ENCODE measurements around the gene PLOD1. TPM values are rescaled to one million over a fixed set of nuclear protein-coding genes. Genes with fewer than 3 reads are reported as not detected.

The PLOD1 gene
- total and polyA plus RNA-seq, 2 of the 13 experiments (the other 11 are each of a cell fraction or from before 2014, with no cell fraction given): 70.1 to 318 TPM

DNA sequence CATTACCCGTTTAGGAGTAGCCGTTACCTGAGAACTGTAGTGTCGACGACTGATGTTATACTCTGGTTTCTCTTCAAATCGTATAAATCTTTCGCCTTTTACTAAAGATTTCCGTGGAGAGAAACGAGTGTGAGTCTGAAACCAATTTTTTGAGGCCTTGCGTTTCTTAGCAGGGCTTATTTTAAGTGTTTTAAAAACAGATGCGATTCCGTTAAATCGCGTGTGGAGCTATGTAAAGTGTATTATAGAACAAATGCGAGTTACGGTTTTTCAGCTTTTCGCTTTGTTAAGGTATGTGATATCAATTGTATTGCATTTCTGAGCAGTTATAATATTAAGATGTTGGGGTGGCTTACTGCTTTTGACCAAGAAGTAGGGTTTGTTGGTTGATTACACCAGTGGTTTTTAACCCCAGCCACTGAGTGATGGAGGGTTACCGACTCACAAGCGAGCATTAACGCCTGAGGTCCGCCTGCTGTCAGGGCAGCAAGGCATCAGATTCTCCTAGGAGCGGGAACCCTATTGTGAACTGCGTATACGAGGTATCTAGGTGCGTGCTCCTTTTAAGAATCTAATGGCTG, 26.3 kb upstream of the PLOD1 start (continued):
- TF ChIP-seq KAT2B (IDR thresholded peaks at IDR 0.05; ENCODE audit: borderline replicate concordance, low read depth, low read length) (no peak), ZNF788 (CRISPR knock-in tag; IDR thresholded peaks at IDR 0.05; ENCODE audit: borderline replicate concordance) (no peak), ELF3 (CRISPR knock-in tag; IDR thresholded peaks at IDR 0.05) (peak; percentile 63; the same call in 1 of the 2 replicates), GATAD2A (CRISPR knock-in tag; IDR thresholded peaks at IDR 0.05) (peak; percentile 76), JUND (CRISPR knock-in tag; IDR thresholded peaks at IDR 0.05) (peak; percentile 10; the same call in 1 of the 2 replicates), ZNF782 (CRISPR knock-in tag; IDR thresholded peaks at IDR 0.05; ENCODE audit: borderline replicate concordance) (no peak), SKI (IDR thresholded peaks at IDR 0.05; ENCODE audit: partially characterized antibody) (no peak), ZNF143 (CRISPR knock-in tag; IDR thresholded peaks at IDR 0.05) (peak; percentile 61), ZNF557 (CRISPR knock-in tag; IDR thresholded peaks at IDR 0.05) (no peak), ZNF382 (CRISPR knock-in tag; IDR thresholded peaks at IDR 0.05; ENCODE audit: borderline replicate concordance) (no peak), TP53 (CRISPR knock-in tag; conservative IDR thresholded peaks at IDR 0.05) (peak; percentile 78), U2AF2 (IDR thresholded peaks at IDR 0.05; ENCODE audit: low read depth, low read length) (no peak), SMAD1 (CRISPR knock-in tag; IDR thresholded peaks at IDR 0.05; ENCODE audit: borderline replicate concordance, low read depth) (no peak), ZNF33B (CRISPR knock-in tag; IDR thresholded peaks at IDR 0.05) (no peak), ADNP (CRISPR knock-in tag; IDR thresholded peaks at IDR 0.05) (no peak), ZNF720 (CRISPR knock-in tag; IDR thresholded peaks at IDR 0.05) (0 out of 2 replicates have a peak, but pooled peaks have one; percentile 71), SNRNP70 (IDR thresholded peaks at IDR 0.05; ENCODE audit: low read depth, low read length) (no peak)
- TF ChIP-seq, protein P1, sequence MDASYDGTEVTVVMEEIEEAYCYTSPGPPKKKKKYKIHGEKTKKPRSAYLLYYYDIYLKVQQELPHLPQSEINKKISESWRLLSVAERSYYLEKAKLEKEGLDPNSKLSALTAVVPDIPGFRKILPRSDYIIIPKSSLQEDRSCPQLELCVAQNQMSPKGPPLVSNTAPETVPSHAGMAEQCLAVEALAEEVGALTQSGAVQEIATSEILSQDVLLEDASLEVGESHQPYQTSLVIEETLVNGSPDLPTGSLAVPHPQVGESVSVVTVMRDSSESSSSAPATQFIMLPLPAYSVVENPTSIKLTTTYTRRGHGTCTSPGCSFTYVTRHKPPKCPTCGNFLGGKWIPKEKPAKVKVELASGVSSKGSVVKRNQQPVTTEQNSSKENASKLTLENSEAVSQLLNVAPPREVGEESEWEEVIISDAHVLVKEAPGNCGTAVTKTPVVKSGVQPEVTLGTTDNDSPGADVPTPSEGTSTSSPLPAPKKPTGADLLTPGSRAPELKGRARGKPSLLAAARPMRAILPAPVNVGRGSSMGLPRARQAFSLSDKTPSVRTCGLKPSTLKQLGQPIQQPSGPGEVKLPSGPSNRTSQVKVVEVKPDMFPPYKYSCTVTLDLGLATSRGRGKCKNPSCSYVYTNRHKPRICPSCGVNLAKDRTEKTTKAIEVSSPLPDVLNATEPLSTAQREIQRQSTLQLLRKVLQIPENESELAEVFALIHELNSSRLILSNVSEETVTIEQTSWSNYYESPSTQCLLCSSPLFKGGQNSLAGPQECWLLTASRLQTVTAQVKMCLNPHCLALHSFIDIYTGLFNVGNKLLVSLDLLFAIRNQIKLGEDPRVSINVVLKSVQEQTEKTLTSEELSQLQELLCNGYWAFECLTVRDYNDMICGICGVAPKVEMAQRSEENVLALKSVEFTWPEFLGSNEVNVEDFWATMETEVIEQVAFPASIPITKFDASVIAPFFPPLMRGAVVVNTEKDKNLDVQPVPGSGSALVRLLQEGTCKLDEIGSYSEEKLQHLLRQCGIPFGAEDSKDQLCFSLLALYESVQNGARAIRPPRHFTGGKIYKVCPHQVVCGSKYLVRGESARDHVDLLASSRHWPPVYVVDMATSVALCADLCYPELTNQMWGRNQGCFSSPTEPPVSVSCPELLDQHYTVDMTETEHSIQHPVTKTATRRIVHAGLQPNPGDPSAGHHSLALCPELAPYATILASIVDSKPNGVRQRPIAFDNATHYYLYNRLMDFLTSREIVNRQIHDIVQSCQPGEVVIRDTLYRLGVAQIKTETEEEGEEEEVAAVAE (CRISPR knock-in tag; IDR thresholded peaks at IDR 0.05; ENCODE audit: borderline replicate concordance): peak; percentile 86
- TF ChIP-seq, protein P2, sequence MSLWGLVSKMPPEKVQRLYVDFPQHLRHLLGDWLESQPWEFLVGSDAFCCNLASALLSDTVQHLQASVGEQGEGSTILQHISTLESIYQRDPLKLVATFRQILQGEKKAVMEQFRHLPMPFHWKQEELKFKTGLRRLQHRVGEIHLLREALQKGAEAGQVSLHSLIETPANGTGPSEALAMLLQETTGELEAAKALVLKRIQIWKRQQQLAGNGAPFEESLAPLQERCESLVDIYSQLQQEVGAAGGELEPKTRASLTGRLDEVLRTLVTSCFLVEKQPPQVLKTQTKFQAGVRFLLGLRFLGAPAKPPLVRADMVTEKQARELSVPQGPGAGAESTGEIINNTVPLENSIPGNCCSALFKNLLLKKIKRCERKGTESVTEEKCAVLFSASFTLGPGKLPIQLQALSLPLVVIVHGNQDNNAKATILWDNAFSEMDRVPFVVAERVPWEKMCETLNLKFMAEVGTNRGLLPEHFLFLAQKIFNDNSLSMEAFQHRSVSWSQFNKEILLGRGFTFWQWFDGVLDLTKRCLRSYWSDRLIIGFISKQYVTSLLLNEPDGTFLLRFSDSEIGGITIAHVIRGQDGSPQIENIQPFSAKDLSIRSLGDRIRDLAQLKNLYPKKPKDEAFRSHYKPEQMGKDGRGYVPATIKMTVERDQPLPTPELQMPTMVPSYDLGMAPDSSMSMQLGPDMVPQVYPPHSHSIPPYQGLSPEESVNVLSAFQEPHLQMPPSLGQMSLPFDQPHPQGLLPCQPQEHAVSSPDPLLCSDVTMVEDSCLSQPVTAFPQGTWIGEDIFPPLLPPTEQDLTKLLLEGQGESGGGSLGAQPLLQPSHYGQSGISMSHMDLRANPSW (CRISPR knock-in tag; IDR thresholded peaks at IDR 0.05; ENCODE audit: borderline replicate concordance): no peak; the same call in 1 of the 2 replicates
- TF ChIP-seq, protein P3, sequence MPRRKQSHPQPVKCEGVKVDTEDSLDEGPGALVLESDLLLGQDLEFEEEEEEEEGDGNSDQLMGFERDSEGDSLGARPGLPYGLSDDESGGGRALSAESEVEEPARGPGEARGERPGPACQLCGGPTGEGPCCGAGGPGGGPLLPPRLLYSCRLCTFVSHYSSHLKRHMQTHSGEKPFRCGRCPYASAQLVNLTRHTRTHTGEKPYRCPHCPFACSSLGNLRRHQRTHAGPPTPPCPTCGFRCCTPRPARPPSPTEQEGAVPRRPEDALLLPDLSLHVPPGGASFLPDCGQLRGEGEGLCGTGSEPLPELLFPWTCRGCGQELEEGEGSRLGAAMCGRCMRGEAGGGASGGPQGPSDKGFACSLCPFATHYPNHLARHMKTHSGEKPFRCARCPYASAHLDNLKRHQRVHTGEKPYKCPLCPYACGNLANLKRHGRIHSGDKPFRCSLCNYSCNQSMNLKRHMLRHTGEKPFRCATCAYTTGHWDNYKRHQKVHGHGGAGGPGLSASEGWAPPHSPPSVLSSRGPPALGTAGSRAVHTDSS (CRISPR knock-in tag; conservative IDR thresholded peaks at IDR 0.05): no peak
